MM.1S (cell line): ENCODE results near the gene TMEM86B.

ENCODE experiments used
- DNase-seq: peaks from one replicate; pipeline ENCODE4 v3.0.0-alpha.2; 2015
- H2AFZ ChIP-seq: fragments of 300-600 bp; sonication (generic); 2 replicates; pipeline ENCODE4 v1.6.0; 2016; ENCODE audit warnings: antibody characterized with exemption, low read length
- H3F3A ChIP-seq: fragments of 300-600 bp; sonication (generic); 2 replicates; pipeline ENCODE4 v1.6.1; 2016; ENCODE audit warnings: mild to moderate bottlenecking, antibody characterized with exemption, low read length, moderate library complexity, mixed read lengths; ENCODE audit not compliant: insufficient read depth
- H3K27ac ChIP-seq: fragments of 300-600 bp; sonication (generic); 2 replicates; pipeline ENCODE4 v1.5.1; 2016; ENCODE audit warnings: mild to moderate bottlenecking, low read length
- H3K27me3 ChIP-seq: fragments of 300-600 bp; sonication (generic); replicated peaks from 2 replicates; pipeline ENCODE4 v1.6.0; 2016; ENCODE audit warnings: low read length; ENCODE audit not compliant: insufficient read depth
- H3K36me3 ChIP-seq: fragments of 300-600 bp; sonication (generic); replicated peaks from 2 replicates; pipeline ENCODE4 v1.6.1; 2016; ENCODE audit warnings: mild to moderate bottlenecking, low read length, mixed read lengths; ENCODE audit not compliant: insufficient read depth
- H3K4me1 ChIP-seq: fragments of 300-600 bp; sonication (generic); 2 replicates; pipeline ENCODE4 v1.6.1; 2016; ENCODE audit warnings: low read length, mixed read lengths
- H3K4me2 ChIP-seq: fragments of 300-600 bp; sonication (generic); 2 replicates; pipeline ENCODE4 v1.6.0; 2016; ENCODE audit warnings: low read depth, low read length
- H3K4me3 ChIP-seq: fragments of 300-600 bp; sonication (generic); 2 replicates; pipeline ENCODE4 v1.5.1; 2016; ENCODE audit warnings: low read length, mixed read lengths
- H3K79me2 ChIP-seq: fragments of 300-600 bp; sonication (generic); 2 replicates; pipeline ENCODE4 v1.6.1; 2016; ENCODE audit warnings: mixed run types, low read length, mixed read lengths
- H3K9ac ChIP-seq: fragments of 300-600 bp; sonication (generic); 2 replicates; pipeline ENCODE4 v1.6.1; 2016; ENCODE audit warnings: low read length, mixed read lengths
- H3K9me2 ChIP-seq: fragments of 300-600 bp; sonication (generic); replicated peaks from 2 replicates; pipeline ENCODE4 v1.6.1; 2016; ENCODE audit warnings: mild to moderate bottlenecking, low read length, mixed read lengths; ENCODE audit not compliant: insufficient read depth
- H3K9me3 ChIP-seq: fragments of 300-600 bp; sonication (generic); replicated peaks from 2 replicates; pipeline ENCODE4 v1.6.1; 2016; ENCODE audit warnings: mild to moderate bottlenecking, low read length, mixed read lengths; ENCODE audit not compliant: insufficient read depth
- H4K20me1 ChIP-seq: fragments of 300-600 bp; sonication (generic); 2 replicates; pipeline ENCODE4 v1.6.1; 2016; ENCODE audit warnings: mild to moderate bottlenecking, low read length, moderate library complexity, mixed read lengths; ENCODE audit not compliant: insufficient read depth
- EZH2 ChIP-seq: fragments of 300-600 bp; sonication (generic); optimal IDR thresholded peaks from 2 replicates; pipeline ENCODE3; 2017; ENCODE audit warnings: low read depth, mild to moderate bottlenecking, antibody characterized with exemption, low read length, mixed read lengths
- EZH2phosphoT487 ChIP-seq: fragments of 300-600 bp; sonication (generic); IDR thresholded peaks from 2 replicates; pipeline ENCODE4 v1.6.1; 2018; ENCODE audit warnings: antibody characterized with exemption, low read length
- TF ChIP-seq, protein P1 (sequence below): fragments of 300-600 bp; sonication (generic); IDR thresholded peaks from 2 replicates; pipeline ENCODE4 v1.5.1; 2016; ENCODE audit warnings: antibody characterized with exemption, low read length, mixed read lengths

Gene TMEM86B

DNA sequence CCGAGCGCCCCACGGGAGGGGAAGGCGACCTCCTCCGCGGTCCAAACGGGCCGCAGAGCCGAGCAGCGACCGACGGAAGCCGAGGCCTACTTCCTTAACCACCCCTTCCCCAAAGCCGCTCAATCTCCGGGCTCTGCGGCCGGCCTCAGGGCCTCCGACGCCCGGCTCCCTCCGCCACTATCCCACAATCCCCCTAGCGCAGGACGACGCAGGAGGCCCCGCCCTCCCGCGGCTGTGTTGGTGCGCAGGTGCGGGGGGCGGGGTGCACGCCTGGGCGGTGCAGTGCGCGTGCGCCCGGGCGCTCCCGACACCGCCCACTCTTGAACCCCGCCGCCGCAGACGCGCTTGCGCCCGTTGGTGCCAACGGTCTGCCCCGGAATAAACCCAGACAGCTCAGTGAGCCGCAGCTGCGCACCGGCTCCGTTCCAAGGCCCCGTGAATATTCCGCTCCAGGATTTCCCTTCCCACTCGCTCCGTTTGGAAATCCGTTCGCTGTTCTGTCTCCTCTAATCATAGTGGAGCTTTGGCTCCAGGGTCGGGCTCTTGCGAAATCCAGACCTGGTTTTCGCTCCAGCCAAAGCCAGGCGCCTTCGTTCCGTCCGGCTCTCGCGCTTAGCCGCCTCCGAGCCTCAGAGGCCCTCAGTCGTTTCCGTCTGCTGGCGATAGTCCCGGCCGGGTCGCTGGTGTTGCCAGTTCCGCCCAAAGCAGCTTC, 30.4 kb upstream of the TMEM86B start, which contains the start of gene PPP6R1:
Gene PPP6R1 (minus strand): TSS at position 190 of the 712 bp plus-strand sequence. CDS start 11,914 bp downstream, outside the sequence.
- TF ChIP-seq, protein P1, sequence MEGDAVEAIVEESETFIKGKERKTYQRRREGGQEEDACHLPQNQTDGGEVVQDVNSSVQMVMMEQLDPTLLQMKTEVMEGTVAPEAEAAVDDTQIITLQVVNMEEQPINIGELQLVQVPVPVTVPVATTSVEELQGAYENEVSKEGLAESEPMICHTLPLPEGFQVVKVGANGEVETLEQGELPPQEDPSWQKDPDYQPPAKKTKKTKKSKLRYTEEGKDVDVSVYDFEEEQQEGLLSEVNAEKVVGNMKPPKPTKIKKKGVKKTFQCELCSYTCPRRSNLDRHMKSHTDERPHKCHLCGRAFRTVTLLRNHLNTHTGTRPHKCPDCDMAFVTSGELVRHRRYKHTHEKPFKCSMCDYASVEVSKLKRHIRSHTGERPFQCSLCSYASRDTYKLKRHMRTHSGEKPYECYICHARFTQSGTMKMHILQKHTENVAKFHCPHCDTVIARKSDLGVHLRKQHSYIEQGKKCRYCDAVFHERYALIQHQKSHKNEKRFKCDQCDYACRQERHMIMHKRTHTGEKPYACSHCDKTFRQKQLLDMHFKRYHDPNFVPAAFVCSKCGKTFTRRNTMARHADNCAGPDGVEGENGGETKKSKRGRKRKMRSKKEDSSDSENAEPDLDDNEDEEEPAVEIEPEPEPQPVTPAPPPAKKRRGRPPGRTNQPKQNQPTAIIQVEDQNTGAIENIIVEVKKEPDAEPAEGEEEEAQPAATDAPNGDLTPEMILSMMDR, result no peak
- TF ChIP-seq EZH2phosphoT487, result no peak
- peak within 1 kb of the TSS; percentile 95 for H3K4me3 ChIP-seq
- peak; percentile 97 for DNase-seq
- H3K27me3 ChIP-seq, result no peaks in the 10 kb centered on the region
- H3K9me2 ChIP-seq, result no peaks in the 10 kb centered on the region
- H3K4me1 ChIP-seq, result peaks cover 17% of the 10 kb centered on the region
- no peaks in the 10 kb centered on the region for H3K36me3 ChIP-seq
- H3F3A ChIP-seq, result peaks cover 53% of the 10 kb centered on the region
- no peaks in the 10 kb centered on the region for H4K20me1 ChIP-seq
- peak within 1 kb of the TSS; percentile 96 for H3K27ac ChIP-seq
- H2AFZ ChIP-seq, result peak within 1 kb of the TSS; percentile 75
- peak within 1 kb of the TSS; percentile 97 for H3K9ac ChIP-seq
- H3K4me2 ChIP-seq, result peak within 1 kb of the TSS; percentile 97
- H3K9me3 ChIP-seq, result no peaks in the 10 kb centered on the region
- peaks cover 45% of the 10 kb centered on the region for H3K79me2 ChIP-seq

DNA sequence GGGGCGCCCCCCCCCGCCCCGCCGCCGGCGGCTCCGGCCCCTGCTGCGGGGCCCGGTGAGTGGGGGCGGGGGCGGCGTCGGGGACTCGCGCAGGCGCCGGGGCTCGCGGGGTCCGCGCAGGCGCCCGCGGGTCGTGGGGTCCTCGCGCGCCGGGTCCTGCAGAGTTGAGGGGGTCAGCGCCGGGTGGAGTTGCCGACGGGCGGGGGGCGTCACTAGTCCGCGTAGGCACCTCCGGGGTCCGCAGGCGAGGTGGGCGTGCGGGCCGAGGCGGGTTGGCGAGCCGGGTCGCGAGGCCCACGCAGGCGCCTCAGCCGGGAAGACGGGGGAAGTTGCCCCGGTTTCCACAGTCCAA, 29.9 kb upstream of the TMEM86B start:
- Histone ChIP-seq H3K27me3 (no peaks in the 10 kb centered on the region), H3K9me2 (no peaks in the 10 kb centered on the region), H3K4me2 (peak overlapping the region; percentile 33; the same call in 1 of the 2 replicates), H3K9ac (peak overlapping the region; percentile 97), H3K27ac (peak overlapping the region; percentile 96; the same call in 1 of the 2 replicates), H3K36me3 (no peaks in the 10 kb centered on the region), H3K79me2 (peaks cover 49% of the 10 kb centered on the region), H2AFZ (0 out of 2 replicates have a peak overlapping the region, but pooled peaks have one; percentile 23), H4K20me1 (no peaks in the 10 kb centered on the region), H3K4me3 (peak overlapping the region; percentile 95), H3F3A (peaks cover 59% of the 10 kb centered on the region), H3K4me1 (peaks cover 19% of the 10 kb centered on the region), H3K9me3 (no peaks in the 10 kb centered on the region)
- no peak for TF ChIP-seq EZH2
- peak; percentile 49 for DNase-seq

DNA sequence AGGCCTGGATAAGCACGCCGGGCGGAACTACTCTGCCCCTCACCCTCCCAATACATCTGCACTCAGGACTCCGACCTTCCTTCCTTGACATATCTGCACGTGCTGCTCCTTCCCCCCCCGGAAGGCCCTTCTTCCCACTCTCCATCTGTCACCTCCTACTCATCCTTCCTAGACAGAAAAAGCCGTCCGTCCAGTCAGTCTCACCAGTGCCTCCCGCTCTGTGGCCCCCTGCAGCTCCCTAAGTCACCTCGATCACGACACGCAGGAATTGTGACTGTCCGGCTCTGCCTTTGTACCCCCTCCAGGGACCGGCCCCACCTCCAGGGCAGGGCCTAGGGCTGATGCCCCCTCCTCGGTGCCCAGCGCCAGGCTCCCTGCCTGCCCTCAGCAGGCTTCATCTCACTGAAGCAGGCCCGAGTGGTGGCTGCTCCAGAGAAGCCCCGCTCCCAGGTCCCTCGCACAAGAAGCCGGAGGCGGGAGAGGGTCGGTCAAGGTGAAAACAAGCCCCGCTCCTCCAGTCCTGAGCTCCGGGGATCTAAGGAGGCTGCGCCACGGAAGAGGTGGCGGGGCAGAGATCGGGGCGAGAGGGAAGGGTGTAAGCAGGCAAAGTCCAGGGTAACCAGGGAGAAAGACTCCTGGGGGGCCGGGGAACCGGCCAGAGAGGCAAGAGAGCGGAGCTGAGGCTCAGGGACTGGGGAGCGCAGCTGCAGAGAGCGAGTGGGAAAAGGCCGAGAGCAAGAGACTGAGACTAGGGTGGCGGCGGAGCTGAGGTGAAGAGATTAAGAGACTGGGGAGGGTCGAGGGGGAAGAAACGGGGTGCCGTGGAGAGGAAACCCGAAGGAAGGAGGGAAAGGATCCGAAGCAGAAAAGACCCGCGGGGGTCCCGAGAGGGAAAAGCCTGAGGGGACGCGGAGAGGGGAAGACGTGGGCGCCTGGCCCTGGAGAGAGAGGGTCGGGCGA, 29.2 kb upstream of the TMEM86B start:
- peak overlapping the region; percentile 95 for H3K27ac ChIP-seq
- no peak for TF ChIP-seq EZH2phosphoT487

More for the DNA sequence above, 29.2 kb upstream of the TMEM86B start:
- peak; percentile 27 for DNase-seq
- H3K4me3 ChIP-seq, result peak overlapping the region; percentile 94
- H3K9ac ChIP-seq, result peak overlapping the region; percentile 80
- H3K36me3 ChIP-seq, result no peaks in the 10 kb centered on the region
- no peaks in the 10 kb centered on the region for H3K27me3 ChIP-seq
- peak overlapping the region; percentile 97 for H3K4me2 ChIP-seq
- H3K9me2 ChIP-seq, result no peaks in the 10 kb centered on the region
- H2AFZ ChIP-seq, result no peak overlapping the region
- peaks cover 6% of the 10 kb centered on the region; the same call in 1 of the 2 replicates for H4K20me1 ChIP-seq
- H3F3A ChIP-seq, result peaks cover 61% of the 10 kb centered on the region
- H3K9me3 ChIP-seq, result no peaks in the 10 kb centered on the region
- H3K79me2 ChIP-seq, result peaks cover 56% of the 10 kb centered on the region
- H3K4me1 ChIP-seq, result peaks cover 26% of the 10 kb centered on the region
